ENCODE data around the gene TRIM33.

Gene TRIM33

DNA sequence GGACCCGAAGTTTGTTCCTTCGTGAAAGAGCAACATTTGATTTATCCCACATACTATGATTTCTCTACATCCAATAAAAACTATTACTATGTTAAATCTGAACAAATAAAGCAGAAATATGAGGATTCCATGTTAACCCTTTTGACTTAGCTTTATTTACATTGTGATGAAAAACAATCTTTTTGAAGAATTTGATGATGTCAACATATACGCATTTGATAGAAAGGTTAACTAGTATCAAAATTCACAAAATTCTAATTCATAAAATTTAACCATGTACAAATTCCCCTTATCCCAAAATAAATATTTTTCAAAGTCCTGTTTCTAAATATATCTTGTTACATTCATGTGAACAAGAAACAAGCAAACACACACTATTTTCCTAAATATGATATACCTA lies 74.2 kb downstream of the TRIM33 start:
- no peaks in the 10 kb centered on the region for H3K36me3 ChIP-seq (ENCODE audit: control insufficient read depth, insufficient read depth, low read length)
- DNase-seq (ENCODE audit: extremely low read depth, insufficient read length): no peak
- H3K27me3 ChIP-seq (replicated peaks; ENCODE audit: control insufficient read depth, insufficient read depth, low read length): no peaks in the 10 kb centered on the region
- H3K4me3 ChIP-seq (replicated peaks; ENCODE audit: low read depth, low read length): no peak overlapping the region
- TF ChIP-seq, protein P1, sequence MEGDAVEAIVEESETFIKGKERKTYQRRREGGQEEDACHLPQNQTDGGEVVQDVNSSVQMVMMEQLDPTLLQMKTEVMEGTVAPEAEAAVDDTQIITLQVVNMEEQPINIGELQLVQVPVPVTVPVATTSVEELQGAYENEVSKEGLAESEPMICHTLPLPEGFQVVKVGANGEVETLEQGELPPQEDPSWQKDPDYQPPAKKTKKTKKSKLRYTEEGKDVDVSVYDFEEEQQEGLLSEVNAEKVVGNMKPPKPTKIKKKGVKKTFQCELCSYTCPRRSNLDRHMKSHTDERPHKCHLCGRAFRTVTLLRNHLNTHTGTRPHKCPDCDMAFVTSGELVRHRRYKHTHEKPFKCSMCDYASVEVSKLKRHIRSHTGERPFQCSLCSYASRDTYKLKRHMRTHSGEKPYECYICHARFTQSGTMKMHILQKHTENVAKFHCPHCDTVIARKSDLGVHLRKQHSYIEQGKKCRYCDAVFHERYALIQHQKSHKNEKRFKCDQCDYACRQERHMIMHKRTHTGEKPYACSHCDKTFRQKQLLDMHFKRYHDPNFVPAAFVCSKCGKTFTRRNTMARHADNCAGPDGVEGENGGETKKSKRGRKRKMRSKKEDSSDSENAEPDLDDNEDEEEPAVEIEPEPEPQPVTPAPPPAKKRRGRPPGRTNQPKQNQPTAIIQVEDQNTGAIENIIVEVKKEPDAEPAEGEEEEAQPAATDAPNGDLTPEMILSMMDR (IDR thresholded peaks at IDR 0.05; ENCODE audit: insufficient read depth, low read length, poor library complexity, severe bottlenecking): no peak

DNA sequence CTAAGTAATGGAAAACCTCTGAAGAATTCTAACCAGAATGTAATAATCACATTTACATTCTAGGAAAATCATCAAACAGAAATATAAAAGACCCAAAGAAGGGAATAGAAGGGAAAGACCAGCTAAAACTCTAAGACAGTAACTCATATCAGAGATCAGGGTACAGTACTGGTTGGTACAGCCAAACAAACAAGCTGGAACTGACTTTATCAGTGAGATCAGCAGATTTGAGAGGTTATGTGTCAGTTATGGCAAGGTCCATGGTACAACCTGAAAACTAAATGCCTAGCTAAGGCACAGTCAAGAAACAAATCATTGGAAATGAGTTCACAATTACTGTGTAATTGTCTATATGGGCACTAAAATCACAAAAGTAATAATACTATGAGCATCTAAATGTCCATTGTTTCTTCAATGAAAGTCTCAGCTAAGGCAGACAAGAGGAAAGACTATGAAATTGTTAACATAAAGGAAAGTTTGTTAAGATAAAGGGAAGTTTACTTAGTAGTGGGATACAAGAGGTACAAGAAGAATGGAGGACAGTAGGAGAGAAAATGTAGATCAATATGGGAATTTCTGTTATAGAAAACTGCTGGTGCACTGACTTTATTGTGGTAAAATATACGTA lies 75.8 kb downstream of the TRIM33 start:
- H3K4me3 ChIP-seq (replicated peaks; ENCODE audit: low read depth, low read length): no peak overlapping the region
- no peak for DNase-seq (ENCODE audit: extremely low read depth, insufficient read length)
- no peaks in the 10 kb centered on the region for H3K27me3 ChIP-seq (replicated peaks; ENCODE audit: control insufficient read depth, insufficient read depth, low read length)
- TF ChIP-seq, protein P1 (IDR thresholded peaks at IDR 0.05; ENCODE audit: insufficient read depth, low read length, poor library complexity, severe bottlenecking): no peak
- peaks cover 2% of the 10 kb centered on the region; the same call in 1 of the 2 replicates for H3K36me3 ChIP-seq (ENCODE audit: control insufficient read depth, insufficient read depth, low read length)

DNA sequence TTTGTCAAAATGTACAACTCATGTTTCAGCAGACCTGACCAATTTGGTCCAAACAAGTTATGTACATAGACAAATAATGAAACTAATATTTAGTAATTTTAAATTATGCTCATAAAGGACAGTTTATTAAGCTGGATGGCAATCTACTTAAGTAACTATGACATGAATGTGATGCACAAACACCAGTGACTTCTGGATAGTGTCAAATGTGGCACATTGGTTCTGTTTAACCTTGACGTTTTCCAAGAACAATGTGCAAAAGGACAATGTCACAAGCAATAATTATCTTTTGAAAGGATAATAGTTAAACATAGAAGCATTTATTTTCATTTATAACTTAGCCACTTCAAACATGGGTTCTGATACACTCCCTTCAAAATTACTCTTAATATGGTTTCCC lies 80.0 kb downstream of the TRIM33 start:
- H3K36me3 ChIP-seq (ENCODE audit: control insufficient read depth, insufficient read depth, low read length): peaks cover 3% of the 10 kb centered on the region; the same call in 1 of the 2 replicates
- no peaks in the 10 kb centered on the region for H3K27me3 ChIP-seq (replicated peaks; ENCODE audit: control insufficient read depth, insufficient read depth, low read length)
- TF ChIP-seq, protein P1 (IDR thresholded peaks at IDR 0.05; ENCODE audit: insufficient read depth, low read length, poor library complexity, severe bottlenecking): no peak
- H3K4me3 ChIP-seq (replicated peaks; ENCODE audit: low read depth, low read length): no peak overlapping the region
- DNase-seq (ENCODE audit: extremely low read depth, insufficient read length): no peak

DNA sequence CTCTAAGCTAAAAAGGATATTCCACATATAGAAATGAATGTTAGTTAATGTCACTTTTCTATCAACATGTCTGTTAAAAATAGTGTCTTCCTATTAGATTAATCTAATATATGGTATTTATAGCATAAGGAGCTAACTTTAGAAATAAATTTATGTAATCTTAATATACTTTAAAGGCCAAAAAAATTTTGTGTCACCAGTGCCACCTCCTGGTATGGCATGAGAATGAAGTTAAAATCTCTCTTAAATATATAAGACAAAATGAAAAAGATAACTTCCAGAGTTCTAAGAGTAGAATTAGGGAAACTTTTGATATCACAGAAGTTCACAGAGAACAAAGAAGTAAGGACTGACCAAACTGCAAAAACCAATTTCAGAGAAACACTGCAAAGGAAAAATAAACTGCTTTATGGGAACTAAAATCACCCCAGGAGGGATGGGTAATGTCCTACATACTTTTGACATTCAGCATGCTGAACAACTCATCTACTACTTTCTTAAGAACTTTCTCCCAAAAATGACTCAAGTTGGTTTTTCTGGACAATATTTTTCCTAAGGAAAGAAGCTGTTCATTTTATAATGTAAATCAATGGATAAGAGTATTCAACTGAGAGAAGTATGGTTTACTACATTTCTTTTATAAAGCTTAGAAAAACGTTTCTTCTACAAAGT lies 82.8 kb downstream of the TRIM33 start:
- TF ChIP-seq, protein P1 (IDR thresholded peaks at IDR 0.05; ENCODE audit: insufficient read depth, low read length, poor library complexity, severe bottlenecking): peak; percentile 47
- no peak overlapping the region for H3K4me3 ChIP-seq (replicated peaks; ENCODE audit: low read depth, low read length)
- DNase-seq (ENCODE audit: extremely low read depth, insufficient read length): no peak

DNA sequence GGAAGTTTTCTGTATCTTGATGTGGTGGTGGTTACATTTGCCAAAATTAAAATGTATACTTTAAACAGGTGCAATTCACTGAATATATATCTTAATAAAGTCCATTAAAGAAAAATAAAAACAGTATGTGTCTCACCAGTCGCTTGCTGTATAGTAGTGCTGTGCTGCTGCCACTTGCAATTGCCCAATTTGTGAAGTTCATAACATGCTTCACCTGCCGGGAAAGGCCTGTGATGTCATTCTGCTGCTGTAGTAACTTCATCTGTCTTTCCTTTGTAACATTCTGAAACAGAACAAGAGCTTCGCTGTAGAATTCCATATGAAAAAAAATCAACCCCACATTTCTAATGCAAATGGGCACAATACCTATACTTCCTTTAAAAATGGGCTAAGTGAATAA lies 83.4 kb downstream of the TRIM33 start:
- H3K27me3 ChIP-seq (replicated peaks; ENCODE audit: control insufficient read depth, insufficient read depth, low read length): no peaks in the 10 kb centered on the region
- peaks cover 6% of the 10 kb centered on the region for H3K36me3 ChIP-seq (ENCODE audit: control insufficient read depth, insufficient read depth, low read length)
- TF ChIP-seq, protein P1 (IDR thresholded peaks at IDR 0.05; ENCODE audit: insufficient read depth, low read length, poor library complexity, severe bottlenecking): no peak
- H3K4me3 ChIP-seq (replicated peaks; ENCODE audit: low read depth, low read length): no peak overlapping the region
- DNase-seq (ENCODE audit: extremely low read depth, insufficient read length): no peak

More for the DNA sequence above, 82.8 kb downstream of the TRIM33 start:
- H3K36me3 ChIP-seq (ENCODE audit: control insufficient read depth, insufficient read depth, low read length): peaks cover 6% of the 10 kb centered on the region
- H3K27me3 ChIP-seq (replicated peaks; ENCODE audit: control insufficient read depth, insufficient read depth, low read length): no peaks in the 10 kb centered on the region
